ENCODE measurements around the gene CYTH4.

CYTH4 gene

GRCh38 chr22:37331034-37331428 lies 48.7 kb downstream of the CYTH4 start:
- FAIRE-seq: no peak

DNA sequence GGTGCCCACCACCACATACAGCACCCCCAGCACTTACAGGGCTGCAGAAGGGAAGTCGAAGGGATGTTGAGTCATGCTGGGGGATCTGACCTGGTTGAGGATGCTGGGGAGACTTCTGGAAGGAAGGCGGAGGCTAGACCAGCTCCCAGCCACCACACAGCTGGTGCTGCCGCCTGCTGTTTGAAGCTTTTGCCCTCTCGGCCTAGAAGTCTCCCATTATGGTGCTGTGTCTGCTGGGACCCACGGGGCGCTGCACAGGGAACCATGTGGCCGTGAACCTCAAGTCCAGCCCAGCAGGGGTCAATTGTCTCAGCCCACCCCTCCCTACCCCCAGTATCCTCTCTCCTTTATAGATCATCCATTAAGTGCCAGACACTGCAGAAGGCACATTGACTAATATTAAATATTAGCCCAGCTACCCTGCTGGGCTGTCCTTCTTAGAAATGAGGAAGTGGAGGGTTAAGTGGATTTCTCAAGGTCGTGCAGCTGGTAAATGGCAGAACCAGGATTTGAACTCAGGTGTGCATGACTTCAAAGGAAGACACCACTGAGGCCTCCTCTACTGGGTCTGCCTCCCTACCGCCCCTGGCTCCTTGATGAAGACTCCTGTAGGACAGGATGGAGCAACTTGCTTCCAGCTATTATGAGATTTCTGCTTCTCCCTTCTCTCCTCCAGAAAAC lies 49.7 kb downstream of the CYTH4 start:
- FAIRE-seq: no peak

DNA sequence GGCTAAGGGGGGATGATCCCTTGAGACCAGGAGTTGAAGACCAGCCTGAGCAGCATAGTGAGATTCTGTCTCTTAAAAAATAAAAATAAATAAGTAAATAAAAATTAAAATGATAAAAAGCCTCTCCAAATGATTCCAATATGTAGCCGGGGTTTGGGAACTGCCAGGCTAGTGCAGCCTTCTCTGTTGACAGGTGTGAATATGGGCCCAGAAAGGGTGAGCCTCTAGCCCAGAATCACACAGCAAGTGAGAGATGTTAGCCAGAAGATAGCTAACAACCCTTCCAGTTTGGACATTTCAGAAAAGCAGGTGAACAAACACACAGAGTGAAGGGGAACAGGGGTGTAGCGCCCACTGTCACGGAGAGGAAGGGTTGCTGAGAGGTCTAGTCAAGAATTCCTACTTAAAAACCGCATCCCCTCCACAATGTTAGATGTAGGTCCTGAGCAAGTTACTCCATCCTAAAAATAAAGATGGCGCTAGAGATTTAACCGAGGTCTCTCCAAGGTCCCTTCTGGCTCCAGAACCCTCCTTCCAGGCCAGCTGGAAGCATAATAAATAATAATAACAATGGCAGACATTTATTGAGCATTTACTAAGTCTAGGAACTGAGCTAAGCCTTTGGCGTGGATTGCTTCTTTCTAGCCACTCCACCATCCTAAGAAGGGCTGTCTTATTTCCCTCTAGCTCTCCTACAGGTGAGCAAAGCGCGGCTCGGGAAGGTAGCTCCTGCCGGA lies 51.6 kb downstream of the CYTH4 start:
- no peak for FAIRE-seq

DNA sequence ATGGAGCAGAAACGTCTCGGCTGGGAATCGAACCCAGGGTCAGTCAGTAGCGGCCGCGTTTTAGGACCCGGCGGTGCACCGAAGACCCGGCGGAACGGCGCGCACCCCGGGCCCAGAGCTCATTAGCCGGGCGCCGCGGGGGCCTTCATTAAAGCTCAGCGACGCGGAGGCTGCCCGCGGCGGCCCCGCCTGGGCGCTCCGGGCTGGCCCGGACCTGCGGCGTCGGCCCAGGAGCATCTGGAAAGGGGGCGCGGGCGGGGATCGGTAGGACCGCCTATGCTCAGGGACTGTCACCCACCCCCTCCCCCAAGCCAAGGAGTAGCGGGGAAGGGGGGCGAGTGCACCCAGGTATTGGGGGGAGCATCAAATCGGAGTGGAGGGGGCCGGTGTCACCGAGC lies 52.2 kb downstream of the CYTH4 start:
- no peak for FAIRE-seq

DNA sequence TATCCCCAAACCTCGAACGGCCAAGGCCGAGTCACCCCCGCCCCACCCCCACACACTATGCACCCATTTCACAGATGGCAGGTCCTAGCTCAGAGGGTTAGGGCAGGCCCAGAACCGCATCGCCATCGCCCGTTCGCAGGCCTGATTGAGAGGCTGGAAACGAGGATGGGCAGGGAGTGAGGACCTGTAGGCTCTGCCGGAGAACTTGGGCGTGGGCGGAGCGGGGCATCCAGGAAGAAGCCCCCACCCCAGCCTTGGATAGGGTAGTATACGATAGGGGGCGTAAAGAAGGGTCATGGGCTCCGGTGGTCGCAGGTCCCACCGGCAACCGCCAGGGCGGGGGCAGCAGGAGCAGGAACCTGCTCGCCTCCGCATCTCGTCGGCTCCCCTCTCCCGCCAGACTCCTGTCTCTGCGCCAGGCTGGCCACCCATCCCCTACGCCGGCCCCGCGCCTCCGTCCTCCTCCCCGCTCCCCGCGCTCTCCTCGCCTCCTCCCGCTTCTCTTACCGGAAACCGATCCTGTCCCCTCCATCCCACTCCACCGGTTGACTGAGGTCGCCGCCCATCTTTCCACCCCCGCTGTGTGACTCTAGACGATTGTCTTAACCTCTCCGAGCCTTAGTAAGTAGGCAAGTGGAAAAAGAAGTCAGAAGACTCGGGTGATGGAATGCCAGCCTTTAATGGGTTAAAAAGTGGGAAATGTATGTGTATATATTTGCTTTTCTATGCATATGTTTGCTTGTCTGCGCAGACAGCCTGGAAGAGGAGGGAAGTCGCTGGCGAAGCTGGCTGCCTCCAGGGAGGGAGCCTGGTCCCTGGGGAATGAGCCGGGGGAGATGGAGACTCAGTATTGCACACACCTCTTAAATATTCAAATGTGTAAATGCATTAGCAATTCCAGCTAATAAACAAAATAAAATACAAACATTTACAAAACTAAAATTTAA lies 52.8 kb downstream of the CYTH4 start:
- FAIRE-seq: no peak

DNA sequence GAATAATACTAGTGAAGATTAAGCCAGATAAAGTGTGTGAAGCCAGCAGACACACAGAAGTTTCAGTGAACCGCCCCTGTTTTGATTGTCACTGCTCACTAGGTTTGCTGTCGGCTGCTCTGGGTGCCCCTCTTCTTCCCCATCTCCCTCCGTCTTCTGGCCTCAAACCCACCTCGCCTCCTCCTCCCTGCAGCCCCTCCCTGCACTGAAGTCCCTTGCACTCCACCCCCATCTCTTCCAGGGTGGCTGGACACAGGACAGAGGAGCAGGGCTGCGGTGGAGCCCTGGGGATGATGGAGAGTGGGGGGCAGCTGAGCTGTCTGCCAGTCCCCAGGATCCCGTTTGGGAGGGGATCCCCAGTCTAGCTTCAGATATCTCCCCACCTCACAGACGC lies 53.5 kb downstream of the CYTH4 start:
- FAIRE-seq: no peak

GRCh38 chr22:37336579-37336978 lies 54.3 kb downstream of the CYTH4 start:
- FAIRE-seq: no peak

GRCh38 chr22:37337204-37337943 lies 55.1 kb downstream of the CYTH4 start:
- no peak for FAIRE-seq

- FAIRE-seq: no peak
Measured at GRCh38 chr22:37338539-37339246, 56.4 kb downstream of the CYTH4 start.

- no peak for FAIRE-seq
Measured at GRCh38 chr22:37340331-37341262, 58.3 kb downstream of the CYTH4 start.

DNA sequence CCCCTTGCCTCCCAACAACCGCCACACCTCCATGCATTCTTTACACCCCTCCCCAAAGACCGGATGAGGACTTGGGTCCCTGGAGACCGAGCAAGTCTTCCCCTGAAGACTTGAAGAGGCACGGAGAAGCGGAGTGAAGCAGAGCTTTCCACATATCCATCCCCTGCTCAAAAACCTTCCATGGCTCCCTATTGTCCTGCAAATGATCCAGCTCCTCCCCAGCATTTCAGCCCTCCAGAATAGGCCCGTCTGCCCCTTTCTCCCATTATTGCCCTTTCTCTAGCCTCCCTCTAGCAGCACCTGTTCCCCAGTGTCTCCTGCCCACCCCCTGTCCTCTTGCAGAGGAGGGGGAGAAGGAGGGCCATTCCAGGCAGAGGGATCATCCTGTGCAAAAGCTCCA lies 59.8 kb downstream of the CYTH4 start:
- no peak for FAIRE-seq

GRCh38 chr22:37343348-37343747 lies 61.0 kb downstream of the CYTH4 start:
- no peak for FAIRE-seq

- no peak for FAIRE-seq
Measured at GRCh38 chr22:37343863-37344734, 61.8 kb downstream of the CYTH4 start.

- no peak for FAIRE-seq
Measured at GRCh38 chr22:37344735-37345449, 62.6 kb downstream of the CYTH4 start.

GRCh38 chr22:37345863-37346504 lies 63.7 kb downstream of the CYTH4 start:
- no peak for FAIRE-seq

DNA sequence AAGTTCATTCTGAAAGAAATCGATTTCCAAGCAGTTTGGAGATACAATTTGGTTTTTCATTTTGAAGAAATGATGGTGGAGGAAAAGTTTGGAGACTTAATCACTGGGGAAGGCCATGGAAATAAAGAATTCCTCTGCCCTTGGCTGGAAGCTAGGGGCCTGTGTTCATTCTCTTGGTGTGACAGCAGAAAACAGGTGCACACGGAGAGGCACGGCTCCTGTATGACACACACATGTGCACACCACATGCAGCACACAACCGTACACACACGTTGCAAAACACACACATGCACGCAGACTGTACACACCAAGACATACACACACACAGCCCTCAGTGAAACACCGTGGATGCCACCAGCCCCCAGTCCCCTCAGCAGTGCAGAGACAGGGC lies 64.2 kb downstream of the CYTH4 start:
- FAIRE-seq: no peak

GRCh38 chr22:37349043-37349814 lies 66.9 kb downstream of the CYTH4 start:
- no peak for FAIRE-seq

- no peak for FAIRE-seq
Measured at GRCh38 chr22:37351232-37351631, 68.9 kb downstream of the CYTH4 start.

Data from endometrium (tissue), 2 donors.